ENCODE data around the gene TLX2. TPM values are rescaled to one million over a fixed set of nuclear protein-coding genes. Genes with fewer than 3 reads are reported as not detected.

Gene TLX2
- total and polyA plus RNA-seq, 2 of the 4 experiments (the other 2 are of a cell fraction) = not detected

GRCh38 chr2:74527741-74528140, 13.5 kb downstream of the TLX2 start:
- Histone ChIP-seq H4K5ac (ENCODE audit: low read depth, low read length) (no peak overlapping the region), H3K4ac (ENCODE audit: low read depth, low read length) (no peak overlapping the region), H3K79me1 (ENCODE audit: low read depth in 1 of 2, low read length in 2 of 2) (peaks cover 32 to 57% of the 10 kb centered on the region in 2 experiments), H3K27ac (ENCODE audit: insufficient read depth, low read length) (no peak overlapping the region), H2BK5ac (ENCODE audit: low read depth, low read length, poor library complexity, severe bottlenecking) (no peak overlapping the region), H3K36me3 (ENCODE audit: control insufficient read depth, insufficient read depth, low read length) (peaks cover 31% of the 10 kb centered on the region), H3K14ac (replicated peaks; ENCODE audit: low read depth, low read length) (no peak overlapping the region), H3K18ac (ENCODE audit: low read depth, low read length) (no peak overlapping the region), H3K23ac (ENCODE audit: low read depth, low read length) (no peak overlapping the region), H4K91ac (ENCODE audit: insufficient read depth, low read depth, low read length) (no peak overlapping the region), H2AFZ (replicated peaks; ENCODE audit: low read length, poor library complexity) (no peak overlapping the region), H3K9ac (ENCODE audit: low read depth, low read length) (no peak overlapping the region), H3K4me1 (ENCODE audit: control insufficient read depth, insufficient read depth, low read length) (peaks cover 12% of the 10 kb centered on the region), H4K8ac (ENCODE audit: low read depth in 2 of 2, low read length in 2 of 2) (no peak overlapping the region), H2BK15ac (ENCODE audit: low read depth, low read length) (no peak overlapping the region), H2BK20ac (ENCODE audit: low read depth, low read length) (no peak overlapping the region), H3K9me1 (ENCODE audit: insufficient read depth, low read length) (peaks cover 19% of the 10 kb centered on the region), H3K4me2 (ENCODE audit: low read depth, low read length) (no peak overlapping the region), H2AK5ac (ENCODE audit: low read depth, low read length) (no peak overlapping the region), H3K27me3 (ENCODE audit: control insufficient read depth, insufficient read depth, low read length) (peaks cover 5% of the 10 kb centered on the region; the same call in 1 of the 2 replicates), H3K9me3 (ENCODE audit: control insufficient read depth, insufficient read depth, low read length) (no peaks in the 10 kb centered on the region), H2AK9ac (replicated peaks; ENCODE audit: low read depth, low read length, poor library complexity) (no peak overlapping the region), H3K56ac (ENCODE audit: extremely low read depth, insufficient read depth, low read length) (no peak overlapping the region), H3K4me3 (ENCODE audit: insufficient read depth, low read depth, low read length) (no peak overlapping the region), H2BK120ac (ENCODE audit: low read depth, low read length) (no peak overlapping the region), H4K20me1 (ENCODE audit: insufficient read depth, low read length) (peaks cover 13% of the 10 kb centered on the region)
- ChIA-PET CTCF (no interaction called here), POLR2A (ENCODE audit: unreplicated experiment) (no interaction called here)
- intact Hi-C loops (cut with micrococcal nuclease) = loop anchor here (2.0 kb wide), 1 partner anchor 49 kb away; no protein-coding TSS in a partner anchor
- no peak for TF ChIP-seq CEBPB (IDR thresholded peaks at IDR 0.05; ENCODE audit: low read depth, low read length)
- TF ChIP-seq BHLHE40 (IDR thresholded peaks at IDR 0.05; ENCODE audit: low read depth, low read length) = no peak
- TF ChIP-seq MAFK (IDR thresholded peaks at IDR 0.05; ENCODE audit: low read depth, low read length) = no peak
- no peak for TF ChIP-seq POLR2A (IDR thresholded peaks at IDR 0.05; ENCODE audit: low read depth, low read length)
- TF ChIP-seq MXI1 (IDR thresholded peaks at IDR 0.05; ENCODE audit: borderline replicate concordance, low read depth, low read length) = no peak
- TF ChIP-seq RAD21 (IDR thresholded peaks at IDR 0.05; ENCODE audit: low read length) = no peak
- no peak for TF ChIP-seq CHD1 (IDR thresholded peaks at IDR 0.05; ENCODE audit: low read depth, low read length)
- TF ChIP-seq FOS (IDR thresholded peaks at IDR 0.05; ENCODE audit: low read depth, low read length) = no peak
- no peak for TF ChIP-seq ELK1 (IDR thresholded peaks at IDR 0.05; ENCODE audit: borderline replicate concordance, low read depth, low read length)
- TF ChIP-seq RFX5 (IDR thresholded peaks at IDR 0.05; ENCODE audit: low read depth, low read length) = no peak
- no peak for TF ChIP-seq NFE2L2 (IDR thresholded peaks at IDR 0.05; ENCODE audit: low read depth, low read length)
- TF ChIP-seq, protein P1, sequence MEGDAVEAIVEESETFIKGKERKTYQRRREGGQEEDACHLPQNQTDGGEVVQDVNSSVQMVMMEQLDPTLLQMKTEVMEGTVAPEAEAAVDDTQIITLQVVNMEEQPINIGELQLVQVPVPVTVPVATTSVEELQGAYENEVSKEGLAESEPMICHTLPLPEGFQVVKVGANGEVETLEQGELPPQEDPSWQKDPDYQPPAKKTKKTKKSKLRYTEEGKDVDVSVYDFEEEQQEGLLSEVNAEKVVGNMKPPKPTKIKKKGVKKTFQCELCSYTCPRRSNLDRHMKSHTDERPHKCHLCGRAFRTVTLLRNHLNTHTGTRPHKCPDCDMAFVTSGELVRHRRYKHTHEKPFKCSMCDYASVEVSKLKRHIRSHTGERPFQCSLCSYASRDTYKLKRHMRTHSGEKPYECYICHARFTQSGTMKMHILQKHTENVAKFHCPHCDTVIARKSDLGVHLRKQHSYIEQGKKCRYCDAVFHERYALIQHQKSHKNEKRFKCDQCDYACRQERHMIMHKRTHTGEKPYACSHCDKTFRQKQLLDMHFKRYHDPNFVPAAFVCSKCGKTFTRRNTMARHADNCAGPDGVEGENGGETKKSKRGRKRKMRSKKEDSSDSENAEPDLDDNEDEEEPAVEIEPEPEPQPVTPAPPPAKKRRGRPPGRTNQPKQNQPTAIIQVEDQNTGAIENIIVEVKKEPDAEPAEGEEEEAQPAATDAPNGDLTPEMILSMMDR (conservative IDR thresholded peaks at IDR 0.05; ENCODE audit: low read depth, low read length) = no peak
- no peak for TF ChIP-seq SMC3 (IDR thresholded peaks at IDR 0.05; ENCODE audit: low read depth, low read length)
- no peak for TF ChIP-seq MAZ (IDR thresholded peaks at IDR 0.05; ENCODE audit: borderline replicate concordance, low read depth, low read length)
- TF ChIP-seq USF2 (IDR thresholded peaks at IDR 0.05; ENCODE audit: low read depth, low read length) = no peak
- TF ChIP-seq RCOR1 (IDR thresholded peaks at IDR 0.05; ENCODE audit: insufficient replicate concordance, low read length) = no peak
- BruUV-seq (replicated peaks) = no TSS peak
- ATAC-seq (ENCODE audit: low read depth) = no peak
- dilution Hi-C loops (cut with HindIII; ENCODE audit: low sequenced_read_pairs, unreplicated experiment) = no loop called here
- DNase-seq = no peak
- 100% methylated on average over 1 of the region's 9 CpGs; no CpG with 5 or more reads in 1 of the 2 experiments for WGBS, 2 experiments (ENCODE audit: extremely low coverage in 2 of 2, insufficient read length in 1 of 2)
- in situ Hi-C loops (cut with MboI; ENCODE audit: low sequenced_read_pairs) = no loop called here
